Endothelial cell of umbilical vein (primary cell): ENCODE results near the gene MT1F.
"Not testable (repeated sequence)": the region's sequence is repeated elsewhere in the genome, so short reads cannot be mapped to it uniquely, and the experiment has no call there.

Experiments used
- EZH2 ChIP-seq: IDR thresholded peaks from 2 replicates; pipeline ENCODE4 v1.6.1; 2012; ENCODE audit warnings: borderline replicate concordance, low read depth, mild to moderate bottlenecking, moderate library complexity, low read length, inconsistent platforms; ENCODE audit not compliant: severe bottlenecking
- POLR2AphosphoS5 ChIP-seq: IDR thresholded peaks from 2 replicates; pipeline ENCODE4 v1.6.1; 2012; ENCODE audit warnings: low read depth, mild to moderate bottlenecking, control low read depth, low read length, moderate library complexity; ENCODE audit not compliant: insufficient read depth

DNA sequence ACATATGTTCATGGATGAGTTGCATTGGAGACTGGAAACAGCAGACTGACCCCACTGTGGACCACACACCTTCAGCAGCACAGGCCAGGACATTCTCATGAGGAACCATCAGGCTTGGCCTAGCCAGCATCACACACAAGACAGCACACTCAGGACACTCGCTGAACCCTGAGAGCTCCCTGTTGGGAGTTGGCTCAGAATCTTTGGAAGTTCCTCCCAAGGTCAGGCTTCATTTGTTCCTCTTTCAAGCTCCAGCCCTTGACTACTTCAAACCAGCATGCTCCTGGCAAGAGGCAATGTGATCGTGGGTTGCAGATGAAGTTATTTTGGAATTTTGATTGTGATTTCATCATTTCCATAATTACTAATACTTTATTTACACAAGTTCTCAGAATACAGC, 13.9 kb downstream of the MT1F start:
- not testable (repeated sequence) for TF ChIP-seq EZH2, POLR2AphosphoS5
